HepG2 (cell line): ENCODE measurements around the gene PEAR1. TPM values are rescaled to one million over a fixed set of nuclear protein-coding genes. Genes with fewer than 3 reads are reported as not detected.

Experiments
- ATAC-seq: fragments of 200-7000 bp; cut with Tn5 transposase; 3 replicates; pipeline ENCODE4 v1.9.1; 2020; ENCODE audit warnings: mild to moderate bottlenecking, moderate library complexity
- BruUV-seq: library from RNA; stranded (reverse); fragments of 400-500 nt; replicated peaks from 2 replicates; lab custom pipeline; 2021; lab: Mats Ljungman, UMichigan
- CTCF ChIA-PET: fragments of 300-600 bp; formaldehyde crosslinking; extraction: SDS; loops from one replicate; lab custom pipeline; 2021; ENCODE audit warnings: low total read pairs, inconsistent platforms, low intra/inter-chr PET ratio; lab: Yijun Ruan, JAX
- POLR2A ChIA-PET: fragments of 350-600 bp; sonication (Branson Sonifier 250); formaldehyde crosslinking; loops from one replicate; lab custom pipeline; 2020; ENCODE audit warnings: antibody characterized with exemption, inconsistent platforms; lab: Yijun Ruan, JAX
- DNase-seq: peaks from one replicate; pipeline ENCODE4 v3.0.0-alpha.2; 2015; ENCODE audit warnings: low spot score
- FAIRE-seq: peaks from 3 replicates; lab custom pipeline; 2011; peaks lifted over from hg19 to GRCh38; lab: Jason Lieb, UNC
- H2AFZ ChIP-seq: one replicate; pipeline ENCODE4 v1.6.1; 2011; ENCODE audit warnings: low read length, inconsistent platforms
- H3K27ac ChIP-seq: fragments of 300-600 bp; 3 replicates; pipeline ENCODE4 v1.8.0; 2011; ENCODE audit warnings: mixed run types, mild to moderate bottlenecking, mixed read lengths, low read length, inconsistent platforms; ENCODE audit not compliant: insufficient read depth; ENCODE audit errors: extremely low read length
- H3K27me3 ChIP-seq, 2 experiments: fragments of 200-600 bp in 1 of 2; 2 replicates in 1 of 2; 3 replicates in 1 of 2; pipeline versions ENCODE4 v1.6.0 to v1.8.0; 2011; ENCODE audit warnings: low read length in 2 of 2, mild to moderate bottlenecking in 2 of 2, moderate library complexity in 2 of 2, inconsistent platforms in 1 of 2; ENCODE audit not compliant: insufficient read depth in 2 of 2, control insufficient read depth in 1 of 2
- H3K36me3 ChIP-seq, 2 experiments: fragments of 200-600 bp in 1 of 2; replicated peaks in 1 of 2; 2 replicates in 1 of 2; 3 replicates in 1 of 2; pipeline versions ENCODE4 v1.5.1 to v1.8.0; 2011; ENCODE audit warnings: low read length in 2 of 2, inconsistent platforms in 1 of 2; ENCODE audit not compliant: insufficient read depth in 2 of 2, control insufficient read depth in 1 of 2
- H3K4me1 ChIP-seq: 2 replicates; pipeline ENCODE4 v1.5.1; 2012; ENCODE audit warnings: low read length, inconsistent platforms; ENCODE audit not compliant: insufficient read depth
- H3K4me2 ChIP-seq: 2 replicates; pipeline ENCODE4 v1.6.0; 2011; ENCODE audit warnings: low read depth, low read length, inconsistent platforms
- H3K4me3 ChIP-seq, 3 experiments: fragments of 200-600 bp in 1 of 3; sonication (generic), shearing (Covaris generic) in 1 of 3; replicated peaks in 1 of 3; 2 replicates each; pipeline ENCODE4 v1.5.1; 2011 to 2016; ENCODE audit warnings: low read length in 3 of 3, inconsistent platforms in 2 of 3, low read depth in 2 of 3, mild to moderate bottlenecking in 2 of 3, control low read depth in 1 of 3, mixed read lengths in 1 of 3; ENCODE audit not compliant: insufficient read depth in 1 of 3
- H3K79me2 ChIP-seq: one replicate; pipeline ENCODE4 v1.6.1; 2011; ENCODE audit warnings: low read length, inconsistent platforms; ENCODE audit not compliant: insufficient read depth
- H3K9ac ChIP-seq: 2 replicates; pipeline ENCODE4 v1.6.0; 2011; ENCODE audit warnings: mild to moderate bottlenecking, low read depth, low read length, inconsistent platforms; ENCODE audit not compliant: insufficient read depth
- H3K9me3 ChIP-seq: 2 replicates; pipeline ENCODE4 v1.5.1; 2012; ENCODE audit warnings: mild to moderate bottlenecking, low read length
- H4K20me1 ChIP-seq: 2 replicates; pipeline ENCODE4 v1.6.0; 2011; ENCODE audit warnings: inconsistent platforms, mild to moderate bottlenecking, low read length, moderate library complexity; ENCODE audit not compliant: insufficient read depth
- KLF15 ChIP-seq: sonication (generic); formaldehyde crosslinking; IDR thresholded peaks from 2 replicates; pipeline ENCODE4 v1.8.1; 2023; ENCODE audit warnings: borderline replicate concordance, mild to moderate bottlenecking, inconsistent platforms, missing genetic modification reagents, mixed read lengths
- SMYD3 ChIP-seq: sonication (generic); formaldehyde crosslinking; IDR thresholded peaks from 2 replicates; pipeline ENCODE4 v1.8.1; 2023; ENCODE audit warnings: mild to moderate bottlenecking, missing genetic modification reagents
- ZNF329 ChIP-seq: sonication (generic); formaldehyde crosslinking; IDR thresholded peaks from 2 replicates; pipeline ENCODE4 v1.9.0; 2021; ENCODE audit warnings: low read depth, mild to moderate bottlenecking, missing genetic modification reagents
- WGBS: methylation state at CpG from one replicate; pipeline ENCODE4 v1.1.6; 2017; ENCODE audit warnings: low lambda C conversion rate; 5-methylcytosine and 5-hydroxymethylcytosine counted together
- in situ Hi-C: cut with HindIII; loops from 2 replicates; pipeline ENCODE4 v1.10.0; 2017; ENCODE audit warnings: low pct_unique_long_range_greater_than_20kb; ENCODE audit not compliant: extremely low pct_ligation_motif_present
- intact Hi-C: fragments of 100-400 bp; cut with micrococcal nuclease; formaldehyde crosslinking; loops from one replicate; pipeline ENCODE4 v1.10.0; 2022; ENCODE audit not compliant: unreplicated experiment
- polyA plus RNA-seq, 8 experiments: library from polyadenylated mRNA; depleted of rRNA in 3 of 8; stranded (reverse) in 7 of 8; unstranded in 1 of 8; fragments of >200 nt; fragmentation: Illumina TruSeq in 4 of 8; extraction: Trizol in 4 of 8; gene quantifications; 2 replicates each; pipeline versions ENCODE4 v1.2.1 to v1.2.3, GENCODE V29; 2011 to 2016; ENCODE audit warnings: low read depth in 4 of 8, missing spikeins in 1 of 8, mixed read lengths in 1 of 8; ENCODE audit not compliant: insufficient read depth in 1 of 8
- total RNA-seq, 5 experiments: library from RNA; depleted of rRNA; stranded (reverse); fragments of >200 nt; fragmentation: Illumina TruSeq; extraction: Trizol; gene quantifications; 2 replicates each; pipeline ENCODE4 v1.2.3, GENCODE V29; 2016; ENCODE audit warnings: low read depth in 1 of 5
- TF ChIP-seq, protein P1 (sequence below): sonication (generic); formaldehyde crosslinking; IDR thresholded peaks from 2 replicates; pipeline ENCODE4 v1.4.0; 2020; ENCODE audit warnings: mild to moderate bottlenecking, missing genetic modification reagents

The PEAR1 gene
- total and polyA plus RNA-seq, 2 of the 13 experiments (the other 11 are each of a cell fraction or from before 2014, with no cell fraction given), result 0.27 to 0.41 TPM

DNA sequence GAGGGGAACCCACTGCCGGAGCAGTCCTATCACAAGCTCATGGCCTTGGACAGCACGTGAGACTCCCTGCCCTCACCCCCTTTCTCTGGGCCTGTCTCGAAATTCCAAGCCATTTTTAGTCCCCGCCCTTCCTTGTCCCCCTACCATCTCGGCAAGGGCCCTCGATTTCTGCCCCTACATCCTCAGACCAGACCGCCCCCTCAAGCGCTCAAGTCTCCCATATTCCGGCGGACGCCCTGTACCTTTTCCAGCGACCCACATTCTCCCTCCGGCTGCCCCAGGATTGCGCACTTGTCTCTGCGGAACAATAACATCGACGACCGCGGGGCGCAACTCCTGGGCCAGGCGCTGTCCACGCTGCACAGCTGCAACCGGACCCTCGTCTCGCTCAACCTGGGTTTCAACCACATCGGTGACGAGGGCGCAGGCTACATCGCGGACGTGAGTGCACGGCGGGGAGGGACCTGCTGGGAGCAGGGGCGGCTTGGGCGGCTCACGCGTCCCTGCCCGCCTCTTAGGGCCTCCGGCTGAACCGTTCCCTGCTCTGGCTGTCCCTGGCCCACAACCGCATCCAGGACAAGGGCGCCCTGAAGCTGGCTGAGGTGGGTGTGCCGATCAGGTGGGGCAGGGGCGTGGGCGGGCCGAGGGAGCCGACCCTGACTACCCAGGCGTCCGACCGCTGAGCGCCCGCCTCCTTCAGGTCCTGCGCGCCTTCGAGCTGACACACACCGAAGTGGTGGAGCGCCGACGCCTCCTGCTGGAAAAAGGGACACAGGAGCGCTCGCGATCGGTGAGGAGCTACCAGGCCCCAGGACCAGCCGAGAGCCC is 33.9 kb downstream of the PEAR1 start (continued):
- no peak for TF ChIP-seq KLF15 (CRISPR knock-in tag)
- TF ChIP-seq ZNF329 (CRISPR knock-in tag), result 0 out of 2 replicates have a peak, but pooled peaks have one; percentile 38

DNA sequence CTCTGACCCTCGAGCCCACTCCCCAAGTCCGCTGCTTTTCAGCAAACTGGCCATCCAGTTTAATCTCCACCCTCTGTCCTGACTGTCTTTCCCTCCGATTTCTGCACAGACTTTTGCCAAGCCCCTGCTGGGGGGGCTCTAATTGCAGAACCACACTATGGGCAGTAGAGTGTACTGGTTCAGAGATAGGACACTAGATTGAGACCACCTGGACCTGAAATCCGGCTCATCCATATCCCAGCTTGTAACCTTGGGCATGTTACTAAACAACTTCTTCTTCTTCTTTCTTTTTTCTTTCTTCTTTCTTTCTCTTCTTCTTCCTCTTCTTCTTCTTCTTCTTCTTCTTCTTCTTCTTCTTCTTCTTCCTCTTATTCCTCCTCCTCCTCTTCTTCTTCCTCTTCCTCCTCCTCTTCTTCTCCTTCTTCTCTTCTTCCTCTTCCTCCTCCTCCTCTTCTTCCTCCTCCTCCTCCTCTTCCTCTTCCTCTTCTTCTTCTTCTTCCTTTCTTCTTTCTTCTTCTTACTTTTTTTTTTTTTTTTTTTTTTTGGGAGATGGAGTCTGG is 34.6 kb downstream of the PEAR1 start:
- FAIRE-seq, result no peak
- ATAC-seq, result peak; percentile 17
- in situ Hi-C loops, result loop anchor here (5.0 to 10.0 kb wide), 2 partner anchors 36 to 233 kb away; partner anchors contain the start of gene PEAR1
- TF ChIP-seq, protein P1, sequence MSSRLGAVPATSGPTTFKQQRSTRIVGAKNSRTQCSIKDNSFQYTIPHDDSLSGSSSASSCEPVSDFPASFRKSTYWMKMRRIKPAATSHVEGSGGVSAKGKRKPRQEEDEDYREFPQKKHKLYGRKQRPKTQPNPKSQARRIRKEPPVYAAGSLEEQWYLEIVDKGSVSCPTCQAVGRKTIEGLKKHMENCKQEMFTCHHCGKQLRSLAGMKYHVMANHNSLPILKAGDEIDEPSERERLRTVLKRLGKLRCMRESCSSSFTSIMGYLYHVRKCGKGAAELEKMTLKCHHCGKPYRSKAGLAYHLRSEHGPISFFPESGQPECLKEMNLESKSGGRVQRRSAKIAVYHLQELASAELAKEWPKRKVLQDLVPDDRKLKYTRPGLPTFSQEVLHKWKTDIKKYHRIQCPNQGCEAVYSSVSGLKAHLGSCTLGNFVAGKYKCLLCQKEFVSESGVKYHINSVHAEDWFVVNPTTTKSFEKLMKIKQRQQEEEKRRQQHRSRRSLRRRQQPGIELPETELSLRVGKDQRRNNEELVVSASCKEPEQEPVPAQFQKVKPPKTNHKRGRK (CRISPR knock-in tag), result peak; percentile 81
- TF ChIP-seq SMYD3 (CRISPR knock-in tag), result no peak
- no peaks in the 10 kb centered on the region for H3K79me2 ChIP-seq
- DNase-seq, result no peak
- H3K9ac ChIP-seq, result no peak overlapping the region
- no peaks in the 10 kb centered on the region for H3K9me3 ChIP-seq
- intact Hi-C loops, result no loop called here
- H3K4me2 ChIP-seq, result peak overlapping the region; percentile 80
- H4K20me1 ChIP-seq, result 0 out of 2 replicates have a peak, but pooled peaks cover 4% of the 10 kb centered on the region
- no peak overlapping the region for H2AFZ ChIP-seq
- H3K27ac ChIP-seq, result no peak overlapping the region
- H3K27me3 ChIP-seq, result peaks cover 16 to 70% of the 10 kb centered on the region in 2 experiments; a peak in 4 of 5 replicates
- 0% methylated on average over 2 of the region's 4 CpGs for WGBS
- no peaks in the 10 kb centered on the region for H3K36me3 ChIP-seq
- BruUV-seq, result no TSS peak
- H3K4me1 ChIP-seq, result peaks cover 20% of the 10 kb centered on the region
- POLR2A ChIA-PET, result no interaction called here
- peak overlapping the region in 1 of 3 experiments; percentile 65; a peak in 1 of 6 replicates for H3K4me3 ChIP-seq
- CTCF ChIA-PET, result interaction anchor here (1.3 to 2.7 kb wide), 3 partner anchors 36 to 131 kb away, joined by 4 to 14 read pairs (median 7); no protein-coding TSS in a partner anchor
